Hematopoietic multipotent progenitor cell treated with erythropoietin and hydrocortisone succinate and interleukin-3 and kit ligand, for 17 days (in vitro differentiated cells): ENCODE data around the gene PNRC1.
"Not testable (repeated sequence)": the region's sequence is repeated elsewhere in the genome, so short reads cannot be mapped to it uniquely, and the experiment has no call there.

Experiments used
- DNase-seq: peaks from one replicate; pipeline ENCODE4 v3.0.0-alpha.2; 2015; ENCODE audit warnings: low spot score

Gene PNRC1

GRCh38 chr6:89110284-89110683, 29.7 kb downstream of the PNRC1 start:
- DNase-seq: no peak

- no peak for DNase-seq
Measured at GRCh38 chr6:89111933-89112332, 31.4 kb downstream of the PNRC1 start.

DNA sequence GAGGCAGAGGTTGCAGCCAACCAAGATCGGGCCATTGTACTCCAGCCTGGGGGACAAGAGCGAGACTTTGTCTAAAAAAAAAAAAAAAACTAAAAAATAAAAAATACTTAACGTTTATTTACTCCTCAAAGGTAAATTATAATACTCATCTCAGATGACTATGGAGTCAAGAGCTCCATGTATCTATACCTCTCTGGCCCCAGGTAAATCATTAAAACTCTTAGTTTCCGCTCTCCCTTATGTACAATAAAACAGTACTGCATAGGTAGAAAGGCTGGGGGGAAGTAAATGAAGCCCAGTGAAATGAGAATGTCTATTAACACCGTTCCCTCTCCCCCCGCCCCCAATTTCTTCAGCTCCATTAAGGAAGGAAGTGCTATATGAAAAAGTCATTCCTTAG, 36.2 kb downstream of the PNRC1 start:
- no peak for DNase-seq

DNA sequence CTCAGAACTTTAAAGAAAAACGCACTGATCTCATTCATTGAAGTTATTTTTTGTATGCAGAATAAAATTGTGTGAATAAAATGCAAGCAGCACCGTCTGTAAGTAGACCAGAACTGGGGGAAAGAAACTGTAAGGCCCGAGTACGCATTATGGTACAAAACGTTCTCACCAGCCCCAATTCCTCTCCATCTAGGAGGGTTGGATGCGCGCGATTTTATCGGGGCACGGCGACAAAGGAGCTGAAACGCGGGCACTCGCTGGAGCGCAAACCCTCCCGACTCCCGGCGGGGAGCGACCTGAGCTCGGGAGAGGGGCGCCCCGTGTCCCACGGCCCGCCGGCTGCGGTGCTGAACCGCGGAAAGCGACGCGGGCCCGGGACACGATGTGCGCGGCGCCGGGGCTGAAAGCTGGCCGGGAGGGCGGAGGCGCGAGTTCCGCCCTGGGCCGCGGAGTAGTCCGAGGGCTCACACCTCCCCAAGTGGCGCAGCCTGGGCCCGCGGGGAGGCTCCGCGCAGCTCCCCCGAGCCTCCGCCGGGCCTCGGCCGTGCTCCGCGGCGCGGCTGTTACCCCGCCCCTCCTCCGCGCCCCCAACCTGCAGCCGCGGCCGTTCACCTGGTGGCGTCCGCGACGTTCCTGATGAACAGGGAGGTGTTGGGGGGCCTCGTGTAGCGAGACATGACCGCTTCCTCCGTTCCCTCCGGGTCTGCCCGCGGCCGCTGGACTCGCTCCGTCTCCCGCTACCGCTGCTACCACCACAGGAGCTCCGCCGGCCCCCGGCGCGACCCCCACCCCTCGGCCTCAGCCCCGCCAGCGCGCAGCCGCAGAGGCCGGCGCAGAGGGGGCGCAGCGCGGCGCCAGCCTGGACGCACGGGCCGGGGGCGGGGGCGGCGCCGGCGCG, 36.9 kb downstream of the PNRC1 start, which contains the start of gene SRSF12:
Gene SRSF12 (minus strand): TSS at position 861 of the 898 bp plus-strand sequence. CDS start 184 bp downstream, at position 677.
- no peak for DNase-seq

DNA sequence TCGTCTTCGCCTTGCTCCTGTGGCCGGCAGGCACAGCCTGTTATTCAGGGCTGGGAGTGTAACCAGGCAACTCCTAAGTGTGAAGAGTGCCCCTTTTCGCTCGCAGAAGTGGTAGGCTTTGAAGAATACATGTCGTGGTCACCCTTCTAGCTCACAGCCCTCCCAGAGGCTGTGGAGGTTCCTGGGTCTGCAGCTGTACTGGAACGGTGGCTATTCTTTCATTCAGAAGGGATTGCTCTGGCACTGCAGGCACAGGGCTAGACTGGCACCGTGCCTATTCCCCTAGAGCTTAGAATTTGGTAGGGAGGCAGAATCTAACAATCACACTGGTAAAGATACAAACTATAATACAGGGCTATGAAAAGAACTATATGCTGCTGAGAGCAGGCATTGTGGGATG, 38.4 kb downstream of the PNRC1 start:
- no peak for DNase-seq

GRCh38 chr6:89120371-89120770, 39.8 kb downstream of the PNRC1 start:
- no peak for DNase-seq

- DNase-seq: no peak
Measured at GRCh38 chr6:89121934-89122333, 41.4 kb downstream of the PNRC1 start.

GRCh38 chr6:89122625-89123024, 42.1 kb downstream of the PNRC1 start:
- no peak for DNase-seq

DNA sequence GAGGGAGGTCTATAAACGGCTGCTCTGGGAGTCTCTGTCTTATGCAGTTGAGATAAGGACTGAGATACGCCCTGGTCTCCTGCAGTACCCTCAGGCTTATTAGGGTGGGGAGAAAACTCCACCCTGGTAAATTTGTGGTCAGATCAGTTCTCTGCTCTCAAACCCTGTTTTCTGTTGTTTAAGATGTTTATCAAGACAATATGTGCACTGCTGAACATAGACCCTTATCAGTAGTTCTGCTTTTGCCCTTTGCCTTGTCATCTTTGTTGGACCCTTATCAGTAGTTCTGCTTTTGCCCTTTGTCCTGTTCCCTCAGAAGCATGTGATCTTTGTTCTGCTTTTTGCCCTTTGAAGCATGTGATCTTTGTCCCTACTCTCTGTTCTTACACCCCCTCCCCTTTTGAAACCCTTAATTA, 47.7 kb downstream of the PNRC1 start:
- not testable (repeated sequence) for DNase-seq

- DNase-seq: no peak
Measured at GRCh38 chr6:89131599-89131998, 51.0 kb downstream of the PNRC1 start.

- DNase-seq: no peak
Measured at GRCh38 chr6:89132057-89132456, 51.5 kb downstream of the PNRC1 start.

DNA sequence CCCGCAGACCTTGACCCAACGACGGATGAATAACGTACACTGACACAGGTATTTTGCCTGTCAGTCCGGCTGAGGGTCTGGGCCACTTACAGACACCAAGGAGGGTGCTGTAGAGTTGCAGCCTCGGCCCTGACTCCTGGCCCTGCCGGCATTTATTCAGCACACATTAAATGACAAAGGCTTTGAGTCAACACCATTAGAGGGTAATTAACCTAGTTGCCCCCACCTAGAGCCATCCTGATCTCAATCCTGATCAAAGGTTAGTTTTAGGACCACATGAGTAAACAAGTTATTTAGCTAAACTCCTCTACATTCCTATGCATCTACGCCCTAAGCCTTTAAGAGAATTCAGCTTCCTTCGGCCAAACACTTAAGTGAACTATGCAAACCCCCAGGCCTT, 53.4 kb downstream of the PNRC1 start:
- no peak for DNase-seq

GRCh38 chr6:89134723-89135122, 54.2 kb downstream of the PNRC1 start:
- DNase-seq: no peak
